ENCODE results near the gene SH2D3A. TPM values are rescaled to one million over a fixed set of nuclear protein-coding genes. Genes with fewer than 3 reads are reported as not detected.

SH2D3A gene
- total RNA-seq, 1 experiment from 2014 or later = 30.3 TPM

DNA sequence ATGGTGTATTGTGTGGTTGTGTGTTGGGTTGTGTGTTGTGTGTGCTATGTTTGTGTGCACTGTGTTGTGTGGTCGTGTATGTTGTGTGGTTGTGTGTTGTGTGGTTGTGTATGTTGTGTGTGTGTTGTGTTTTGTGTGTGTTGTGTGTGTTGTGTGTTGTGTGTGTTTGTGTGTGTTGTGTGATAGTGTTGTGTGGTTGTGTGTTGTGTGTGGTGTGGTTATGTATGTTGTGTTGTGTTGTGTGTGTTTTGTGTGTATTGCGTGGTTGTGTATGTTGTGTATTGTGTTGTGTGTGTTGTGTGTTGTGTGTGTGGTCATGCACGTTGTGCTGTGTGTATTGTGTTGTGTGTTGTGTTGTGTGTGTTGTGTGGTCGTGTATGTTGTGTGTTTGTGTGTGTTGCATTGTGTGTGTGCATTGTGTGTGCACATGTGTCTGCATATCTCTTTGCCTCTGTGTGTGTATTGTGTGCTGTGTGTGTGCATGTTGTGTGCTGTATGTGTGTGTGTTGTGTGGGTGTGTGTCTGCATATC lies 49.7 kb downstream of the SH2D3A start:
- H3K36me3 Mint-ChIP-seq = no peaks in the 10 kb centered on the region
- H3K4me1 Mint-ChIP-seq = peaks cover 10% of the 10 kb centered on the region
- peaks cover 8% of the 10 kb centered on the region for H3K9me3 Mint-ChIP-seq
- H3K4me3 Mint-ChIP-seq = no peak overlapping the region
- TF ChIP-seq SP1 (CRISPR knock-in tag; conservative IDR thresholded peaks at IDR 0.05) (no peak), ZNF138 (CRISPR knock-in tag; conservative IDR thresholded peaks at IDR 0.05) (no peak), CREM (CRISPR knock-in tag; IDR thresholded peaks at IDR 0.05) (no peak), CREB1 (CRISPR knock-in tag; IDR thresholded peaks at IDR 0.05) (no peak), NR3C1 (CRISPR knock-in tag; conservative IDR thresholded peaks at IDR 0.05; ENCODE audit: low read depth) (no peak), SMAD3 (CRISPR knock-in tag; IDR thresholded peaks at IDR 0.05; ENCODE audit: borderline replicate concordance) (no peak)
- TF ChIP-seq, protein P1, sequence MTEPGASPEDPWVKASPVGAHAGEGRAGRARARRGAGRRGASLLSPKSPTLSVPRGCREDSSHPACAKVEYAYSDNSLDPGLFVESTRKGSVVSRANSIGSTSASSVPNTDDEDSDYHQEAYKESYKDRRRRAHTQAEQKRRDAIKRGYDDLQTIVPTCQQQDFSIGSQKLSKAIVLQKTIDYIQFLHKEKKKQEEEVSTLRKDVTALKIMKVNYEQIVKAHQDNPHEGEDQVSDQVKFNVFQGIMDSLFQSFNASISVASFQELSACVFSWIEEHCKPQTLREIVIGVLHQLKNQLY (CRISPR knock-in tag; IDR thresholded peaks at IDR 0.05) = no peak
- TF ChIP-seq, protein P2, sequence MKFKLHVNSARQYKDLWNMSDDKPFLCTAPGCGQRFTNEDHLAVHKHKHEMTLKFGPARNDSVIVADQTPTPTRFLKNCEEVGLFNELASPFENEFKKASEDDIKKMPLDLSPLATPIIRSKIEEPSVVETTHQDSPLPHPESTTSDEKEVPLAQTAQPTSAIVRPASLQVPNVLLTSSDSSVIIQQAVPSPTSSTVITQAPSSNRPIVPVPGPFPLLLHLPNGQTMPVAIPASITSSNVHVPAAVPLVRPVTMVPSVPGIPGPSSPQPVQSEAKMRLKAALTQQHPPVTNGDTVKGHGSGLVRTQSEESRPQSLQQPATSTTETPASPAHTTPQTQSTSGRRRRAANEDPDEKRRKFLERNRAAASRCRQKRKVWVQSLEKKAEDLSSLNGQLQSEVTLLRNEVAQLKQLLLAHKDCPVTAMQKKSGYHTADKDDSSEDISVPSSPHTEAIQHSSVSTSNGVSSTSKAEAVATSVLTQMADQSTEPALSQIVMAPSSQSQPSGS (CRISPR knock-in tag; IDR thresholded peaks at IDR 0.05; ENCODE audit: borderline replicate concordance, low read depth) = no peak
- TF ChIP-seq, protein P3, sequence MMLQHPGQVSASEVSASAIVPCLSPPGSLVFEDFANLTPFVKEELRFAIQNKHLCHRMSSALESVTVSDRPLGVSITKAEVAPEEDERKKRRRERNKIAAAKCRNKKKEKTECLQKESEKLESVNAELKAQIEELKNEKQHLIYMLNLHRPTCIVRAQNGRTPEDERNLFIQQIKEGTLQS (CRISPR knock-in tag; conservative IDR thresholded peaks at IDR 0.05) = no peak
- TF ChIP-seq, protein P4, sequence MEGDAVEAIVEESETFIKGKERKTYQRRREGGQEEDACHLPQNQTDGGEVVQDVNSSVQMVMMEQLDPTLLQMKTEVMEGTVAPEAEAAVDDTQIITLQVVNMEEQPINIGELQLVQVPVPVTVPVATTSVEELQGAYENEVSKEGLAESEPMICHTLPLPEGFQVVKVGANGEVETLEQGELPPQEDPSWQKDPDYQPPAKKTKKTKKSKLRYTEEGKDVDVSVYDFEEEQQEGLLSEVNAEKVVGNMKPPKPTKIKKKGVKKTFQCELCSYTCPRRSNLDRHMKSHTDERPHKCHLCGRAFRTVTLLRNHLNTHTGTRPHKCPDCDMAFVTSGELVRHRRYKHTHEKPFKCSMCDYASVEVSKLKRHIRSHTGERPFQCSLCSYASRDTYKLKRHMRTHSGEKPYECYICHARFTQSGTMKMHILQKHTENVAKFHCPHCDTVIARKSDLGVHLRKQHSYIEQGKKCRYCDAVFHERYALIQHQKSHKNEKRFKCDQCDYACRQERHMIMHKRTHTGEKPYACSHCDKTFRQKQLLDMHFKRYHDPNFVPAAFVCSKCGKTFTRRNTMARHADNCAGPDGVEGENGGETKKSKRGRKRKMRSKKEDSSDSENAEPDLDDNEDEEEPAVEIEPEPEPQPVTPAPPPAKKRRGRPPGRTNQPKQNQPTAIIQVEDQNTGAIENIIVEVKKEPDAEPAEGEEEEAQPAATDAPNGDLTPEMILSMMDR (IDR thresholded peaks at IDR 0.05) = no peak
- CTCF ChIA-PET = interaction anchor here (1.5 kb wide), 1 partner anchor 16 kb away, joined by 3 read pairs; no protein-coding TSS in a partner anchor
- peak overlapping the region; percentile 66 for H3K27ac Mint-ChIP-seq
- DNase-seq (ENCODE audit: low spot score) = no peak
- no peak for ATAC-seq
- peaks cover 7% of the 10 kb centered on the region for H3K27me3 Mint-ChIP-seq (ENCODE audit: low read depth)
- POLR2A ChIA-PET = no interaction called here

DNA sequence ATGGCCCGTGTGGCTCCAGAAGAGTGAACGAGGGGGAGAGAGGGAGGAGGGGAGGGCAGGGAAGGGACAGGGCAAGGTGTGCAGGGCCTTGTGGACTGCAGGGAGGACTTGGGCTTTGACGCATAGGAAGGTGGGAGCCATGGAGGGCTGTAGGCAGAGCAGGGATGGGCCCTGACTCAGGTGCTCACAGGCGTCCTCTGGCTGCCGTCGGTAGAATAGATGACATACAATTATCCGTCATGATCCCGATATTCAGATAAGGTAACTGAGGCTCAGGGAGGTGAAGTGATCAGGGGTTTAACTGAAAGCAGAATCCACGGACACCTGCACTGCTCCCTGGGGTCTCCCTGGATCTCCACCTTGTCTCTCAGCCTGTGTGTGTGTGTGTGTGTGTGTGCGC lies 50.2 kb downstream of the SH2D3A start:
- H3K27me3 Mint-ChIP-seq (ENCODE audit: low read depth) = peaks cover 11% of the 10 kb centered on the region
- H3K9me3 Mint-ChIP-seq = peaks cover 8% of the 10 kb centered on the region
- DNase-seq (ENCODE audit: low spot score) = no peak
- H3K27ac Mint-ChIP-seq = no peak overlapping the region
- H3K36me3 Mint-ChIP-seq = no peaks in the 10 kb centered on the region
- ChIA-PET POLR2A (no interaction called here), CTCF (no interaction called here)
- ATAC-seq = no peak
- TF ChIP-seq, protein P5, sequence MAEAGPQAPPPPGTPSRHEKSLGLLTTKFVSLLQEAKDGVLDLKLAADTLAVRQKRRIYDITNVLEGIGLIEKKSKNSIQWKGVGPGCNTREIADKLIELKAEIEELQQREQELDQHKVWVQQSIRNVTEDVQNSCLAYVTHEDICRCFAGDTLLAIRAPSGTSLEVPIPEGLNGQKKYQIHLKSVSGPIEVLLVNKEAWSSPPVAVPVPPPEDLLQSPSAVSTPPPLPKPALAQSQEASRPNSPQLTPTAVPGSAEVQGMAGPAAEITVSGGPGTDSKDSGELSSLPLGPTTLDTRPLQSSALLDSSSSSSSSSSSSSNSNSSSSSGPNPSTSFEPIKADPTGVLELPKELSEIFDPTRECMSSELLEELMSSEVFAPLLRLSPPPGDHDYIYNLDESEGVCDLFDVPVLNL (CRISPR knock-in tag; IDR thresholded peaks at IDR 0.05; ENCODE audit: borderline replicate concordance, low read depth) = no peak
- 0 out of 2 replicates have a peak, but pooled peaks have one; percentile 36 for TF ChIP-seq GTF2I (CRISPR knock-in tag; conservative IDR thresholded peaks at IDR 0.05)
- H3K4me1 Mint-ChIP-seq = peaks cover 10% of the 10 kb centered on the region
- no peak overlapping the region for H3K4me3 Mint-ChIP-seq

DNA sequence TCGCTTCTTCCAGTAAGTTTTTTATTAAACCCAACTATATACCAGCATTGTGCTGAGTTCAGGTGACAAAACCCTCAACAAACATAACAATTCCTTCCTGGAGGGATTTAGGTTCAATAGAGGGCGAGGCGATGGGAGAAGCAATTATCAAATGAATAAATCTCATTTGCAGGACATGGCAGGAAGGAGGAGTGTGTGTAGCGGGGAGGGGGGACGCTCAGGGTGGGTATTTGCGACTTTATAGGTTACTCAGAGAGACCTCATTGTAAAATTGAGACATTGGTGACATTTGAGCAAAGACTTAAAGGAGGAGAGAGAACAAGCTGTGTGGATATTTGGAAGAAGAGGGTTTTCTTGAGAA lies 50.6 kb downstream of the SH2D3A start:
- ChIA-PET CTCF (interaction anchor here (1.6 kb wide), 1 partner anchor 16 kb away, joined by 4 read pairs; no protein-coding TSS in a partner anchor), POLR2A (no interaction called here)
- DNase-seq (ENCODE audit: low spot score) (no peak), ATAC-seq (no peak)
- no peaks in the 10 kb centered on the region for H3K36me3 Mint-ChIP-seq
- peaks cover 13% of the 10 kb centered on the region for H3K27me3 Mint-ChIP-seq (ENCODE audit: low read depth)
- H3K4me1 Mint-ChIP-seq = peaks cover 11% of the 10 kb centered on the region
- H3K9me3 Mint-ChIP-seq = peaks cover 8% of the 10 kb centered on the region
- H3K4me3 Mint-ChIP-seq = no peak overlapping the region
- no peak overlapping the region for H3K27ac Mint-ChIP-seq
- no peak for TF ChIP-seq ZNF416 (CRISPR knock-in tag; IDR thresholded peaks at IDR 0.05)
- no peak for TF ChIP-seq FOXK1 (CRISPR knock-in tag; IDR thresholded peaks at IDR 0.05)
- TF ChIP-seq, protein P6, sequence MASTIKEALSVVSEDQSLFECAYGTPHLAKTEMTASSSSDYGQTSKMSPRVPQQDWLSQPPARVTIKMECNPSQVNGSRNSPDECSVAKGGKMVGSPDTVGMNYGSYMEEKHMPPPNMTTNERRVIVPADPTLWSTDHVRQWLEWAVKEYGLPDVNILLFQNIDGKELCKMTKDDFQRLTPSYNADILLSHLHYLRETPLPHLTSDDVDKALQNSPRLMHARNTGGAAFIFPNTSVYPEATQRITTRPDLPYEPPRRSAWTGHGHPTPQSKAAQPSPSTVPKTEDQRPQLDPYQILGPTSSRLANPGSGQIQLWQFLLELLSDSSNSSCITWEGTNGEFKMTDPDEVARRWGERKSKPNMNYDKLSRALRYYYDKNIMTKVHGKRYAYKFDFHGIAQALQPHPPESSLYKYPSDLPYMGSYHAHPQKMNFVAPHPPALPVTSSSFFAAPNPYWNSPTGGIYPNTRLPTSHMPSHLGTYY (CRISPR knock-in tag; IDR thresholded peaks at IDR 0.05) = no peak
- TF ChIP-seq NFATC4 (CRISPR knock-in tag; IDR thresholded peaks at IDR 0.05) = no peak
- TF ChIP-seq, protein P7, sequence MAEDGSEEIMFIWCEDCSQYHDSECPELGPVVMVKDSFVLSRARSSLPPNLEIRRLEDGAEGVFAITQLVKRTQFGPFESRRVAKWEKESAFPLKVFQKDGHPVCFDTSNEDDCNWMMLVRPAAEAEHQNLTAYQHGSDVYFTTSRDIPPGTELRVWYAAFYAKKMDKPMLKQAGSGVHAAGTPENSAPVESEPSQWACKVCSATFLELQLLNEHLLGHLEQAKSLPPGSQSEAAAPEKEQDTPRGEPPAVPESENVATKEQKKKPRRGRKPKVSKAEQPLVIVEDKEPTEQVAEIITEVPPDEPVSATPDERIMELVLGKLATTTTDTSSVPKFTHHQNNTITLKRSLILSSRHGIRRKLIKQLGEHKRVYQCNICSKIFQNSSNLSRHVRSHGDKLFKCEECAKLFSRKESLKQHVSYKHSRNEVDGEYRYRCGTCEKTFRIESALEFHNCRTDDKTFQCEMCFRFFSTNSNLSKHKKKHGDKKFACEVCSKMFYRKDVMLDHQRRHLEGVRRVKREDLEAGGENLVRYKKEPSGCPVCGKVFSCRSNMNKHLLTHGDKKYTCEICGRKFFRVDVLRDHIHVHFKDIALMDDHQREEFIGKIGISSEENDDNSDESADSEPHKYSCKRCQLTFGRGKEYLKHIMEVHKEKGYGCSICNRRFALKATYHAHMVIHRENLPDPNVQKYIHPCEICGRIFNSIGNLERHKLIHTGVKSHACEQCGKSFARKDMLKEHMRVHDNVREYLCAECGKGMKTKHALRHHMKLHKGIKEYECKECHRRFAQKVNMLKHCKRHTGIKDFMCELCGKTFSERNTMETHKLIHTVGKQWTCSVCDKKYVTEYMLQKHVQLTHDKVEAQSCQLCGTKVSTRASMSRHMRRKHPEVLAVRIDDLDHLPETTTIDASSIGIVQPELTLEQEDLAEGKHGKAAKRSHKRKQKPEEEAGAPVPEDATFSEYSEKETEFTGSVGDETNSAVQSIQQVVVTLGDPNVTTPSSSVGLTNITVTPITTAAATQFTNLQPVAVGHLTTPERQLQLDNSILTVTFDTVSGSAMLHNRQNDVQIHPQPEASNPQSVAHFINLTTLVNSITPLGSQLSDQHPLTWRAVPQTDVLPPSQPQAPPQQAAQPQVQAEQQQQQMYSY (CRISPR knock-in tag; IDR thresholded peaks at IDR 0.05) = no peak
- no peak for TF ChIP-seq JAZF1 (CRISPR knock-in tag; IDR thresholded peaks at IDR 0.05)
- TF ChIP-seq, protein P8, sequence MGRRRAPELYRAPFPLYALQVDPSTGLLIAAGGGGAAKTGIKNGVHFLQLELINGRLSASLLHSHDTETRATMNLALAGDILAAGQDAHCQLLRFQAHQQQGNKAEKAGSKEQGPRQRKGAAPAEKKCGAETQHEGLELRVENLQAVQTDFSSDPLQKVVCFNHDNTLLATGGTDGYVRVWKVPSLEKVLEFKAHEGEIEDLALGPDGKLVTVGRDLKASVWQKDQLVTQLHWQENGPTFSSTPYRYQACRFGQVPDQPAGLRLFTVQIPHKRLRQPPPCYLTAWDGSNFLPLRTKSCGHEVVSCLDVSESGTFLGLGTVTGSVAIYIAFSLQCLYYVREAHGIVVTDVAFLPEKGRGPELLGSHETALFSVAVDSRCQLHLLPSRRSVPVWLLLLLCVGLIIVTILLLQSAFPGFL (CRISPR knock-in tag; IDR thresholded peaks at IDR 0.05; ENCODE audit: borderline replicate concordance) = no peak
- TF ChIP-seq SMAD4 (CRISPR knock-in tag; IDR thresholded peaks at IDR 0.05) = no peak
- TF ChIP-seq GRHL2 (CRISPR knock-in tag; IDR thresholded peaks at IDR 0.05; ENCODE audit: insufficient replicate concordance, severe bottlenecking) = no peak
